Measurements from ENCODE around the gene PRKAR2A.

- TF ChIP-seq CTCF (tag by site-specific recombination; IDR thresholded peaks at IDR 0.05) (no peak), ZNF239 (tag by site-specific recombination; IDR thresholded peaks at IDR 0.05) (no peak), ZBTB11 (tag by site-specific recombination; conservative IDR thresholded peaks at IDR 0.05; ENCODE audit: low read depth) (no peak), ZNF776 (tag by site-specific recombination; IDR thresholded peaks at IDR 0.05; ENCODE audit: borderline replicate concordance) (no peak), KLF8 (tag by site-specific recombination; IDR thresholded peaks at IDR 0.05) (no peak), MZF1 (tag by site-specific recombination; IDR thresholded peaks at IDR 0.05; ENCODE audit: borderline replicate concordance) (no peak), ZNF513 (tag by site-specific recombination; IDR thresholded peaks at IDR 0.05) (no peak)
Measured at GRCh38 chr3:48708481-48708889, 139.2 kb downstream of the PRKAR2A start.

All from HEK293 (cell line).